ENCODE data around the gene NRG4. TPM values are rescaled to one million over a fixed set of nuclear protein-coding genes. Genes with fewer than 3 reads are reported as not detected.

Gene NRG4
- total RNA-seq, 1 donor from 2014 or later = 8.7 TPM

DNA sequence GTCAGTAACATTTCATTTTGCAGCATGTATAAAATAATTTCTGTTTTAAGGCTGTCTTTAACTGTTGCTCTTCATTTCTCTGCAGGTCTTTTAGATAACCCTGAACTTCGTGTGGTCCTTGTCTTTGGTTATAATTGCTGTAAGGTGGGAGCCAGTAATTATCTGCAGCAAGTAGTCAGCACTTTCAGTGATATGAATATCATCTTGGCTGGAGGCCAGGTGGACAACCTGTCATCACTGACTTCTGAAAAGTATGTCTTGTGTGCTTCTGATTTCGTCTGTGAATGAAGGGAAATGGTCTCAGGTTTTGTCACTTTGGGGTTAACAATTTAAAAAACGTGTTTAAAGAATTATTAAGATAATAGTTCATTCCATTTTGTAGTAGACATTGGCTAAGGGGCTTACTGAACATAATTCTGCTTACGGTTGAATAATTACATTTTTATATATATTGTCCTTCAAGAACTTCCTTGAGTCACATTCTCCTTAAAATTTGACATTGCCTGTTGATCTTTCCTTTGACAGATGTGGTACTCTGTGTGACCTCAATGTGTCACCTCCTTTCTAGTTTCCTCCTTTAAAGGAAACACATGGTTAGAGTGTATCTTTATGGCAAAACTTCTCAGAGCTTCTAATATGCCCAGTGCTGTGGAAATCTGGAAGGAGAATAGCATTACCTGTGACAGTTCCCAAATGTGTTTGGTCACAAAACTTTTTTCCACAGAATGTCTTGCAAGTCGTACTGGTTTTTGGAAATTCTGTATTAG, 82.2 kb downstream of the NRG4 start:
- DNase-seq (ENCODE audit: low spot score in 2 of 2, unreplicated experiment in 2 of 2) = no peak
- no peak for TF ChIP-seq CTCF (IDR thresholded peaks at IDR 0.05; ENCODE audit: unreplicated experiment)
- Mint-ChIP-seq H3K27me3 (ENCODE audit: low read depth) (no peaks in the 10 kb centered on the region), H3K27ac (no peak overlapping the region), H3K9me3 (no peaks in the 10 kb centered on the region), H3K4me3 (no peak overlapping the region), H3K4me1 (peaks cover 9% of the 10 kb centered on the region), H3K36me3 (peaks cover 20% of the 10 kb centered on the region)

DNA sequence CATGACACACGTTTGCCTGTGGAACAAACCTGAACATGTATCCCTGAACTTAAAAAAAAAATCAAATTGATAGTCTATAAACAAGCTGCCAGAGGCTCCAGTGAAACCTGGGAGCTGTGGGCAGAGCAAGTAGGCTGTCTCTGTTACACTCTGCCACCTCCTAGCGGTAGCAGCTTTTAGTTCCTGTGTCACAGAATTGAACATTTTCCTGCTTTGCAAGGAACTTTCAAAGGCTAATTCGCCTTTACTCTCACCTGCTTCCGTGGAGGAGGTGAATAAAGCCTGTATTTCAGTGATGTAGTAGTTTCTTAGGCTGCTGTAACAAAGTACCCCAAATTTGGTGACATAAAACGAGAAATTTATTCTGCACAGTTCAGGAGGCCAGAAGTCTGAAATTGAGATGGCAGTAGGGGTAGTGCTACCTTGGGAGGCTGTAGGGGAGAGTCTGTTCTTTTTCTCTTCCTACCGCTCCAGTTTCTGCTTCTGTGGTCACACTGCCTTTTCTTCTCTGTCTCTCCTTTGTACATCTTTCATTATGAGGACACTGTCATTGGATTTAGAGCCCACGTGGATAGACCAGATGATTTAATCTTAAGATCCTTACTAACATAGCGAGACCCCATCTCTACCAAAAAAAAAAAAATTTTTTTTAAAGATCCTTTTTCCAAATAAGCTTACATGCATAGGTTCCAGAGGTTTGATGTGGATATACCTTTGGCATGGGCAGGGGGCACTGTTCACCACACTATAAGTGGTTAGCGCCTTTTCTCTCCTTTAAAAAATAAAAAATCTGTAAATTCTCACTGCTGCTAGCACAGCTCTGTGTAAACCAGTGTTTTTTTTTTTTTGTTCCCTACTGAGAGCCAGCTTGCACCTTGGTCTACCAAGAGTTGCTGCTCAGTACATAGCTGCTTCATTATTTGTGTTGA, 83.3 kb downstream of the NRG4 start:
- Mint-ChIP-seq H3K36me3 (peaks cover 23% of the 10 kb centered on the region), H3K27me3 (ENCODE audit: low read depth) (no peaks in the 10 kb centered on the region), H3K4me1 (peaks cover 9% of the 10 kb centered on the region), H3K27ac (no peak overlapping the region), H3K9me3 (no peaks in the 10 kb centered on the region), H3K4me3 (no peak overlapping the region)
- no peak for TF ChIP-seq CTCF (IDR thresholded peaks at IDR 0.05; ENCODE audit: unreplicated experiment)
- DNase-seq (ENCODE audit: low spot score in 2 of 2, unreplicated experiment in 2 of 2) = no peak

DNA sequence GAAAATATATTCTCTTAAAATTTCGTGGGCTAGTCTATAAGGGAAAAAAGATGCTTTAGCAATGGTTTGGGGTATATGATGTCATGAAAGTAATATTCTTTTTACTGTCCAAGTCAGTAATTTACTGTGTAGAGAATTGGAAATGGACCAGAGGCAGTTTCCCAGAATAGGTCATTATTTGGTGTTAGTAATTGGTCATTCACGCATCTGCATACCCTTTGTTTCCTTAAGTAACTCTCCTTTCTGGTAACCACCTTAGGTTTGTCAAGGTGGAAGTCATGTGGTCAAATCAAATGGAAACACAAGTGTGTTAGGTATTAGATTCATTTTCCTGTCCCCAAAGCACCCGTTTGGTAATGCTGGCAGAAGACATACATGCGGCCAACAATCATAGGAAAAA, 84.6 kb downstream of the NRG4 start:
- H3K4me3 Mint-ChIP-seq = no peak overlapping the region
- no peak overlapping the region for H3K27ac Mint-ChIP-seq
- no peak for TF ChIP-seq CTCF (IDR thresholded peaks at IDR 0.05; ENCODE audit: unreplicated experiment)
- peaks cover 10% of the 10 kb centered on the region for H3K4me1 Mint-ChIP-seq
- no peak for DNase-seq (ENCODE audit: low spot score in 2 of 2, unreplicated experiment in 2 of 2)
- no peaks in the 10 kb centered on the region for H3K27me3 Mint-ChIP-seq (ENCODE audit: low read depth)
- no peaks in the 10 kb centered on the region for H3K9me3 Mint-ChIP-seq
- H3K36me3 Mint-ChIP-seq = peaks cover 20% of the 10 kb centered on the region

DNA sequence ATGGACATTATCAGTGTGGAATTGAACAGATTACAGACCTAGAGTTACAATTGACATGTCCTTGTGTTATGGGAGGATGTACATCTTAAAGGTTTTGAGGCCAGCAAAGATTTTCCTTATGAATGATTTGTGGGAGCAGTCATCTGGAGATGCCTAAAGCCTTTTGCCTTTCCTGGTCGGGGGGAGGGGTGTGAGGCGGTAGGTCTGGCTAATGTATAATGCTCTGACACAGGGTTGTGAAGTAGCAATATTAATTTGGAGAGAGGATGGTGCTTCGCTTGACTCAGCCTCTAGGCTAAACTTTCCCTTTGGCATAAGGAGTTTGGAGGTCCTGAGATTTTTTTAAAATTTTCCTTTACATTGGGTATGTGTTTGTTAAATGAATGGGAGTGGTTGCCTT, 85.3 kb downstream of the NRG4 start:
- Mint-ChIP-seq H3K4me1 (peaks cover 17% of the 10 kb centered on the region), H3K4me3 (no peak overlapping the region), H3K9me3 (no peaks in the 10 kb centered on the region), H3K27me3 (ENCODE audit: low read depth) (no peaks in the 10 kb centered on the region), H3K27ac (no peak overlapping the region), H3K36me3 (peaks cover 20% of the 10 kb centered on the region)
- no peak for DNase-seq (ENCODE audit: low spot score in 2 of 2, unreplicated experiment in 2 of 2)
- no peak for TF ChIP-seq CTCF (IDR thresholded peaks at IDR 0.05; ENCODE audit: unreplicated experiment)

GRCh38 chr15:75925440-75925839, 86.8 kb downstream of the NRG4 start:
- no peak for DNase-seq (ENCODE audit: low spot score in 2 of 2, unreplicated experiment in 2 of 2)
- Mint-ChIP-seq H3K4me1 (peaks cover 16% of the 10 kb centered on the region), H3K9me3 (no peaks in the 10 kb centered on the region), H3K27me3 (ENCODE audit: low read depth) (no peaks in the 10 kb centered on the region), H3K36me3 (peaks cover 14% of the 10 kb centered on the region), H3K27ac (no peak overlapping the region), H3K4me3 (no peak overlapping the region)
- TF ChIP-seq CTCF (IDR thresholded peaks at IDR 0.05; ENCODE audit: unreplicated experiment) = no peak
